Activated B cell treated with CpG ODN at 0.5 μM for 24 hours (primary cell): ENCODE measurements around the gene BEGAIN. TPM values are rescaled to one million over a fixed set of nuclear protein-coding genes. Genes with fewer than 3 reads are reported as not detected.
A peak's percentile ranks its signal among the peaks of the same experiment; 100 is the strongest.

Source experiments
- ATAC-seq: fragments of 200-7000 bp; cut with Tn5 transposase; one replicate; pipeline ENCODE4 v1.10.0; 2021; ENCODE audit warnings: low read depth, mild to moderate bottlenecking, moderate library complexity
- CTCF ChIA-PET: fragments of 350-600 bp; sonication (Branson Sonifier 250); formaldehyde crosslinking; loops from one replicate; lab custom pipeline; 2021; ENCODE audit warnings: antibody characterized with exemption; lab: Charles Lee
- POLR2A ChIA-PET: fragments of 350-600 bp; sonication (Branson Sonifier 250); formaldehyde crosslinking; loops from one replicate; lab custom pipeline; 2021; ENCODE audit warnings: antibody characterized with exemption; lab: Charles Lee
- DNase-seq: peaks from one replicate; pipeline ENCODE4 v3.0.0; 2022
- H3K27ac Mint-ChIP-seq: one replicate; pipeline ENCODE4 v1.8.0; 2020; ENCODE audit warnings: mixed read lengths
- H3K27me3 Mint-ChIP-seq: one replicate; pipeline ENCODE4 v1.8.0; 2021; ENCODE audit warnings: mixed read lengths
- H3K36me3 Mint-ChIP-seq: one replicate; pipeline ENCODE4 v1.8.0; 2021; ENCODE audit warnings: low read depth, mixed read lengths
- H3K4me1 Mint-ChIP-seq: one replicate; pipeline ENCODE4 v1.8.0; 2021; ENCODE audit warnings: mixed read lengths
- H3K4me3 Mint-ChIP-seq: one replicate; pipeline ENCODE4 v1.8.0; 2020; ENCODE audit warnings: mild to moderate bottlenecking, mixed read lengths
- H3K9me3 Mint-ChIP-seq: one replicate; pipeline ENCODE4 v1.8.0; 2020; ENCODE audit warnings: mixed read lengths
- CTCF ChIP-seq: fragments of 200-600 bp; IDR thresholded peaks from one replicate; pipeline ENCODE4 v1.8.0; 2022; ENCODE audit warnings: antibody characterized with exemption, mild to moderate bottlenecking
- intact Hi-C: fragments of 100-400 bp; cut with micrococcal nuclease; formaldehyde crosslinking; loops from one replicate; pipeline ENCODE4 v1.15.1; 2024
- total RNA-seq: library from RNA; stranded (reverse); gene quantifications from 2 replicates; pipeline ENCODE4 v1.2.3, GENCODE V29; 2022

BEGAIN gene
- total RNA-seq, 1 donor from 2014 or later = not detected

DNA sequence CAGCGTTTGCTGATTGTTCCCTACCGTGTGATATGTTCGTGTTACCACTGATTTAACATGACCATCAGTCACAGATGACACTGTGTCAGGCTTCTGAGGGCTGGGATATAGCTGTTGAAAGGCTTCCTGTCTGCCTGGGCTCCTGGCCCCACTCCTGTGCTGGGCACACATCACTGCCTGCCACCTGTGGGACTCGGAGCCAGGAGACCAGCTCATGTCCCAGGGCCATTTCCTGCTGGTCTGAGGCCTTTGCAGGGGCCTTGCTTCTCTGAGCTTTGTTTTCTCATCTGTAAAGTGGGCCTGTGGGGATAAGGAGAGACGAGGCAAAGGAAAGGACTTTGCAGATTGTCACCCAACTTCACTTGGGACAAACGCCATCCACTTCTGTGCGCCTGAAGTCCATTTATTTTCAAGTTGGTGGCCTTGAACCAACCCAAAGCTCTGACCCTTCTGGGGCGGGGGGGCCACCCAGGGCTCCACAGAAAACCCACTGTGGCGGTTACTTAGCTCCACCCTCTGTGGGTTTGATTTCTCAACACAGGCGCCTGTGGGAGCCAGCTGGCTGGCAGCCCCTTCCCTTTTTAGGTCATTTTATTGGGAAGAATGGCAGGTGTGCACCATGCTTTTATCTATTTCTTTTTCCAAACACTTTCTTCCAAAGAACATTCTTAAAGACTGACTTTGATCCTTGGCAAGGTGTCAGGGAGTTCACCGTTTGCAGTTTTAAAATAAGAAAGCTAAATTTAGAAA is 54.1 kb downstream of the BEGAIN start:
- no peaks in the 10 kb centered on the region for H3K4me1 Mint-ChIP-seq
- no peak overlapping the region for H3K27ac Mint-ChIP-seq
- ChIA-PET CTCF (no interaction called here), POLR2A (interaction anchor here (0.5 kb wide), 1 partner anchor 198 kb away, joined by 4 read pairs; no protein-coding TSS in a partner anchor)
- peaks cover 5% of the 10 kb centered on the region for H3K36me3 Mint-ChIP-seq
- no peaks in the 10 kb centered on the region for H3K27me3 Mint-ChIP-seq
- no peak for DNase-seq
- intact Hi-C loops = no loop called here
- no peak for TF ChIP-seq CTCF
- H3K9me3 Mint-ChIP-seq = no peaks in the 10 kb centered on the region
- no peak overlapping the region for H3K4me3 Mint-ChIP-seq
- no peak for ATAC-seq

GRCh38 chr14:100532154-100532861 is 54.9 kb downstream of the BEGAIN start:
- Mint-ChIP-seq H3K4me3 (no peak overlapping the region), H3K27ac (no peak overlapping the region), H3K36me3 (peaks cover 5% of the 10 kb centered on the region), H3K9me3 (no peaks in the 10 kb centered on the region), H3K4me1 (no peaks in the 10 kb centered on the region), H3K27me3 (no peaks in the 10 kb centered on the region)
- intact Hi-C loops = no loop called here
- ChIA-PET POLR2A (no interaction called here), CTCF (no interaction called here)
- ATAC-seq = no peak
- no peak for DNase-seq
- TF ChIP-seq CTCF = no peak

GRCh38 chr14:100531152-100532121 is 55.8 kb downstream of the BEGAIN start:
- intact Hi-C loops = no loop called here
- H3K4me1 Mint-ChIP-seq = no peaks in the 10 kb centered on the region
- DNase-seq (no peak), ATAC-seq (no peak)
- no peak overlapping the region for H3K4me3 Mint-ChIP-seq
- H3K27ac Mint-ChIP-seq = no peak overlapping the region
- ChIA-PET CTCF (no interaction called here), POLR2A (no interaction called here)
- peaks cover 5% of the 10 kb centered on the region for H3K36me3 Mint-ChIP-seq
- no peaks in the 10 kb centered on the region for H3K27me3 Mint-ChIP-seq
- TF ChIP-seq CTCF = no peak
- H3K9me3 Mint-ChIP-seq = no peaks in the 10 kb centered on the region

DNA sequence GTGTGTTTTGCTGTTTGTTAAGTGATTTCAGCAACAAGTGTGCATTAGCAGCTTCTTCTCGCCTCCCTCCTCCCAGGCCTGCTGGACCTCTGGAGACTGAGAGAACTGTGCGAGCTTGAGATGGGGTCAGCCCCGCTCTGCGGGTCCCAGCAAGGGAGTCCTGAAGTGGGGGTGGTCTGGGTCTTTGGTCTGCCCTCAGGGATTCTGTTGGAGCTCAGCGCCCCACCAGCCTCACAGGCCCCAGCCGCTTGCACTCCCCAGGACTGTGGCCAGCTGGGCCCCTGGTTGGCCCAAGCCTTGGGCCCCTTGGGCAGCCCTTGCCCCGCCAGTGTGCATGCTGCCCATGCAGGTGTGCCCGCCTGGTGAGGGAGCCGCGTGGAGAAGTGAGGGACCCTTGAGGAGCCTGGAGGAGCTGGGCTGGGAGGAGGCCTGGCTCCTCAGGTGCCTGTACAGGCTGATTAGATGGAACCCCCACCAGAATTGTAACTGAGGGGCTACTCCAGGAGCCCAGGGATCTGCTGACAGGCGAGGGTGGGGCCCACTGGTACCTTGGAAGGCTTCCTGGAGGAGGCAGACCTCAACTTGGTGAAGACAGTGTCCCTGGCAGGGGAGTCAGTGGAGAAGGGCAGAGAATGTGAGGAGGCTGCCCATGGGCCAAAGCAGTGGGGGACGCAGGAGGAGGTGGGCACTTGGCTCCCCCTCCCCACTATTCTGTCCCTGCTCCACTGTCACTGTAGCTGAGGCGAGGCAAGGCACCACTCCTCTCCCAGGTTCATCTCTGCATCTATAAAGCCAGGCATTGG is 56.7 kb downstream of the BEGAIN start:
- no peak overlapping the region for H3K27ac Mint-ChIP-seq

More for the DNA sequence above, 56.7 kb downstream of the BEGAIN start:
- no peaks in the 10 kb centered on the region for H3K4me1 Mint-ChIP-seq
- H3K4me3 Mint-ChIP-seq = no peak overlapping the region
- H3K36me3 Mint-ChIP-seq = peaks cover 5% of the 10 kb centered on the region
- ChIA-PET POLR2A (no interaction called here), CTCF (no interaction called here)
- no peak for TF ChIP-seq CTCF
- ATAC-seq (no peak), DNase-seq (peak; percentile 10)
- intact Hi-C loops = no loop called here
- no peaks in the 10 kb centered on the region for H3K9me3 Mint-ChIP-seq
- H3K27me3 Mint-ChIP-seq = no peaks in the 10 kb centered on the region
